Neuron (in vitro differentiated cells): ENCODE results near the gene HEMK1.

ENCODE experiments used
- H2AFZ ChIP-seq: one replicate; pipeline ENCODE4 v1.6.1; 2013; ENCODE audit warnings: low read depth, mild to moderate bottlenecking, inconsistent platforms, low read length, moderate library complexity
- H3K27me3 ChIP-seq: one replicate; pipeline ENCODE4 v1.6.1; 2013; ENCODE audit warnings: low read length; ENCODE audit not compliant: insufficient read depth
- H3K36me3 ChIP-seq: one replicate; pipeline ENCODE4 v1.6.1; 2013; ENCODE audit warnings: low read length; ENCODE audit not compliant: insufficient read depth
- H3K4me1 ChIP-seq: one replicate; pipeline ENCODE4 v1.6.1; 2013; ENCODE audit warnings: low read length; ENCODE audit not compliant: insufficient read depth
- H3K4me3 ChIP-seq: 2 replicates; pipeline ENCODE4 v1.5.1; 2013; ENCODE audit warnings: mild to moderate bottlenecking, low read length, moderate library complexity
- H3K9me3 ChIP-seq: one replicate; pipeline ENCODE4 v1.6.1; 2013; ENCODE audit warnings: low read length

The HEMK1 gene

GRCh38 chr3:50604110-50604621 lies 34.8 kb downstream of the HEMK1 start:
- Histone ChIP-seq H3K36me3 (peaks cover 17% of the 10 kb centered on the region), H3K4me1 (peaks cover 13% of the 10 kb centered on the region), H3K27me3 (no peaks in the 10 kb centered on the region), H3K9me3 (no peaks in the 10 kb centered on the region), H3K4me3 (no peak overlapping the region), H2AFZ (no peak overlapping the region)

- H3K36me3 ChIP-seq: peaks cover 17% of the 10 kb centered on the region
- peaks cover 13% of the 10 kb centered on the region for H3K4me1 ChIP-seq
- H2AFZ ChIP-seq: no peak overlapping the region
- H3K27me3 ChIP-seq: no peaks in the 10 kb centered on the region
- H3K4me3 ChIP-seq: no peak overlapping the region
- H3K9me3 ChIP-seq: no peaks in the 10 kb centered on the region
Measured at GRCh38 chr3:50604628-50605588, 35.6 kb downstream of the HEMK1 start.

DNA sequence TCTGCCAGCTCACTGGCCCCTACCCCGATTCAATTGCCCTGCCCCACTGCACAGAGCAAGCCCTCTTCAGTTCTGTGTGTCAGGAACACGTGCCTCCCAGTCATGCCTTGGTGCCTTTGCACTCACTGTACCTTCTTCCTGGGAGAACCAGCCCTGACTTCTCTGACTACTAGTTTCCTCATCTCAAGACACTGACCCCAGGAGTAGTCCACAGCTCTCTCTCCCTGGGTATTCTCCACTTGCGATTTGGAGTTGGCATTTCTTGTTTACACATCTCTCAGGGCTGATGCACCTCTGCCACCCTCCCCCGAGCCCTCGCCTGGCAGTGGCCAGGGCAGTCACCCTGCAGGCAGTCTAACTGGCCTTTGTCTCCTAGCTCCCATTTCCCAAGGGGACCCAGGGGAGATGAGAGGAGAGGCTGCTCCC lies 36.6 kb downstream of the HEMK1 start:
- H3K36me3 ChIP-seq: peaks cover 17% of the 10 kb centered on the region
- H2AFZ ChIP-seq: no peak overlapping the region
- peaks cover 17% of the 10 kb centered on the region for H3K4me1 ChIP-seq
- H3K9me3 ChIP-seq: no peaks in the 10 kb centered on the region
- no peaks in the 10 kb centered on the region for H3K27me3 ChIP-seq
- no peak overlapping the region for H3K4me3 ChIP-seq

GRCh38 chr3:50606596-50606995 lies 37.3 kb downstream of the HEMK1 start:
- Histone ChIP-seq H3K9me3 (no peaks in the 10 kb centered on the region), H3K4me3 (no peak overlapping the region), H2AFZ (no peak overlapping the region), H3K36me3 (peaks cover 17% of the 10 kb centered on the region), H3K27me3 (no peaks in the 10 kb centered on the region), H3K4me1 (peaks cover 13% of the 10 kb centered on the region)

DNA sequence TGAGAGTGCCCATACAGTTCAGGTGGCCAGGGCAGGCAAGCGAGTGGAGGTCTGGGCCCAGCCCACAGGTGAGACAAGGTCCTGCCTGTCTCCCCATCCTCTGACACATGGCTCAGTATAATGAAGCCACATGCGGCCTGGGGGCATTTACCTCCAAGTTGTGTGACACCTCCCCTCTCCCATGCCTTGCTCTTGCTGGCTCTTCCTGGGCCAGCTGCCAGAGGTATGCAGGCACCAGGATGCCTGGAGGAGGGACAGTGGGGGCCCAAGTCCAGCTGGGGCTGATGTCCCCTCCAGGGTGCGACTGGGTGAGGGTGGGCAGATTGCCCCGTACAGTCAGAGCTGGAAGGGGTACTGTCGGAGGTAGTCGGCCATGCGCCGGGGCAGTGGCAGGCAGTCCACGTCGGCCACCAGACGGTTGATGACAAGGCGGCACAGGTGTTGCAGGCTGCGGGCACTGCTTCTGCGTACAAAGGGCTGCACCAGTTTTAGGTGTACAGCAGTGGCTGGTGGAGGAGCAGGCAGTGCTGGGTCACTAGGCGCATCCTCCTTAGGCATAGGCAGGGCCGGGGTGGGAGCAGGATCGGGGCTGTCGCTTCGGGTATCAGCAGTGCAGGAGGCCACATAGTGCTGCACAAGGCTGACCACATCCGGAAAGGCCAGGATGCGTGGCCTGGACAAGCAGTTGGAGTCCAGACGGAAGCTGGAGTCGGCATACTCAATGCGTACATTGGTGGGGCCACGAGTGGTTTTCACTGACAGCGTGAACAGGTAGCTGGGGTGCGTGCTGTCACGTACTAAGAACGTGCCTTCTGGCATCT lies 38.2 kb downstream of the HEMK1 start:
- no peak overlapping the region for H2AFZ ChIP-seq

GRCh38 chr3:50608278-50608677 lies 39.0 kb downstream of the HEMK1 start:
- Histone ChIP-seq H3K4me3 (no peak overlapping the region), H2AFZ (no peak overlapping the region), H3K9me3 (no peaks in the 10 kb centered on the region), H3K4me1 (peaks cover 16% of the 10 kb centered on the region), H3K27me3 (no peaks in the 10 kb centered on the region), H3K36me3 (peaks cover 17% of the 10 kb centered on the region)

More for the DNA sequence above, 38.2 kb downstream of the HEMK1 start:
- Histone ChIP-seq H3K4me1 (peaks cover 11% of the 10 kb centered on the region), H3K4me3 (no peak overlapping the region), H3K36me3 (peaks cover 17% of the 10 kb centered on the region), H3K27me3 (no peaks in the 10 kb centered on the region), H3K9me3 (no peaks in the 10 kb centered on the region)

- Histone ChIP-seq H3K27me3 (no peaks in the 10 kb centered on the region), H3K4me1 (peaks cover 16% of the 10 kb centered on the region), H3K36me3 (peaks cover 17% of the 10 kb centered on the region), H3K9me3 (no peaks in the 10 kb centered on the region), H3K4me3 (no peak overlapping the region), H2AFZ (no peak overlapping the region)
Measured at GRCh38 chr3:50609071-50609762, 39.9 kb downstream of the HEMK1 start.

- Histone ChIP-seq H3K4me3 (no peak overlapping the region), H3K9me3 (no peaks in the 10 kb centered on the region), H3K27me3 (no peaks in the 10 kb centered on the region), H3K4me1 (peaks cover 16% of the 10 kb centered on the region), H3K36me3 (peaks cover 17% of the 10 kb centered on the region), H2AFZ (no peak overlapping the region)
Measured at GRCh38 chr3:50609763-50610085, 40.4 kb downstream of the HEMK1 start.

GRCh38 chr3:50610181-50610971 lies 41.1 kb downstream of the HEMK1 start:
- Histone ChIP-seq H2AFZ (no peak overlapping the region), H3K36me3 (peaks cover 17% of the 10 kb centered on the region), H3K4me3 (peak overlapping the region; percentile 61), H3K4me1 (peaks cover 16% of the 10 kb centered on the region), H3K27me3 (no peaks in the 10 kb centered on the region), H3K9me3 (no peaks in the 10 kb centered on the region)

GRCh38 chr3:50610992-50611463 lies 41.7 kb downstream of the HEMK1 start:
- Histone ChIP-seq H2AFZ (peak overlapping the region; percentile 43), H3K36me3 (peaks cover 16% of the 10 kb centered on the region), H3K4me1 (peaks cover 21% of the 10 kb centered on the region), H3K4me3 (peak overlapping the region; percentile 61), H3K27me3 (no peaks in the 10 kb centered on the region), H3K9me3 (no peaks in the 10 kb centered on the region)

DNA sequence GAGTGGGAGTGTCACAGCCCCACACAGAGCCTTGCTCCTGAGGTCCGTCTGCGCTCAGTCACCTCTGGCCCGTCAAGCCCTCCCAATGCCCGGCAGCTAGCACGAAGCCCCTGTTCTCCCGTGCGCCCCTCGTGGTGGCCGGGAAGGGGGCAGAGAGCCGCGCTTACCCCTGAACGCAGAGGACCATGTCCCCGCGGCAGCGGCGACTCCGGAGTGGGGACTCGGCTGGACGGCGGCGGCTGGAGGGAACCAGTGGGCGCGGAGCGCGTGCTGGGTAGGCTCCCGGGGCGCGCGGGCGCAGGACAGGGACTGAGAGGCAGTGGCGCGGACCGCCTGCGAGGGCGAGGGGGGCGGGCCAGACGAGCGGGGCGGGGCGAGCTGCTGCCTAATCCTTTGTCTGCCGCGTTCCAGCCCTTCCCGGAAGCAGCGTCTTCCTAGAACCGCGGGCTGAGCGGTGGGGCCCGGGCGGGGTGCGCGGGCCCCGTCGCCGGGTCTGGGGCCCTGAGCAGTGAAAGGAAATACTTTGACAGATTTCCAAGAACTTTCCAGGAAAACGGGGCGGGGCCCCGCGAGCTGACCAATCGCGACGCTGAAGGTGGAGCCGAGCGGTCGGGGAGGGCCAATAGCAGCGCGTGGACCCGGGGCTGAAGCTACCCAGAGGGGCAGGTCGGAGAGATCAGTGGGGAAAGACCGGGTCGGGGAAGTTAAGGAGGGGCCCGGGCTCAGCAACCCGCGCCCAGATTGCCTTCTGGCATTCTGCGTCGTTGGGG lies 42.3 kb downstream of the HEMK1 start, which contains the start of gene CISH:
CISH (minus strand) TSS at position 311 of the 770 bp plus-strand sequence; CDS start at position 187, 124 bp downstream.
- no peaks in the 10 kb centered on the region for H3K9me3 ChIP-seq
- no peaks in the 10 kb centered on the region for H3K27me3 ChIP-seq
- peak within 1 kb of the TSS; percentile 43 for H2AFZ ChIP-seq
- peaks cover 27% of the 10 kb centered on the region for H3K4me1 ChIP-seq
- H3K4me3 ChIP-seq: peak within 1 kb of the TSS; percentile 61
- peaks cover 11% of the 10 kb centered on the region for H3K36me3 ChIP-seq
